Keratinocyte (primary cell): ENCODE data around the gene TYRO3. TPM values are rescaled to one million over a fixed set of nuclear protein-coding genes. Genes with fewer than 3 reads are reported as not detected.

Experiments
- DNase-seq: peaks from one replicate; pipeline ENCODE4 v3.0.0-alpha.2; 2011; ENCODE audit warnings: low read depth, missing footprints, low spot score
- FAIRE-seq: peaks from 2 replicates; lab custom pipeline; 2011; peaks lifted over from hg19 to GRCh38; lab: Jason Lieb, UNC
- H2AFZ ChIP-seq: 2 replicates; pipeline ENCODE4 v1.6.0; 2012; ENCODE audit warnings: low read length, control low read depth, inconsistent platforms; ENCODE audit not compliant: control insufficient read depth
- H3K27ac ChIP-seq: 2 replicates; pipeline ENCODE4 v1.5.1; 2011; ENCODE audit warnings: low read length; ENCODE audit not compliant: control insufficient read depth, insufficient read depth
- H3K27me3 ChIP-seq: 3 replicates; pipeline ENCODE4 v1.6.0; 2011; ENCODE audit warnings: low read length; ENCODE audit not compliant: control insufficient read depth, insufficient read depth; ENCODE audit errors: extremely low read depth
- H3K36me3 ChIP-seq, 2 experiments: 2 replicates in 1 of 2; 3 replicates in 1 of 2; pipeline ENCODE4 v1.5.1; 2011; ENCODE audit warnings: low read length in 2 of 2, mild to moderate bottlenecking in 1 of 2; ENCODE audit not compliant: control insufficient read depth in 2 of 2, insufficient read depth in 2 of 2; ENCODE audit errors: extremely low read depth in 1 of 2
- H3K4me1 ChIP-seq: 3 replicates; pipeline ENCODE4 v1.5.1; 2011; ENCODE audit warnings: low read length; ENCODE audit not compliant: control insufficient read depth, insufficient read depth; ENCODE audit errors: extremely low read depth
- H3K4me2 ChIP-seq: 3 replicates; pipeline ENCODE4 v1.6.0; 2011; ENCODE audit warnings: low read depth, low read length; ENCODE audit not compliant: control insufficient read depth, insufficient read depth; ENCODE audit errors: extremely low read depth
- H3K4me3 ChIP-seq, 3 experiments: fragments of 200-600 bp in 1 of 3; sonication (generic) in 1 of 3; 2 replicates in 2 of 3; 3 replicates in 1 of 3; pipeline ENCODE4 v1.5.1; 2011 to 2016; ENCODE audit warnings: low read length in 3 of 3, mild to moderate bottlenecking in 3 of 3, control low read depth in 2 of 3, inconsistent platforms in 1 of 3, low read depth in 1 of 3, mixed read lengths in 1 of 3, mixed run types in 1 of 3, moderate library complexity in 1 of 3; ENCODE audit not compliant: control insufficient read depth in 2 of 3, insufficient read depth in 2 of 3; ENCODE audit errors: extremely low read depth in 1 of 3
- H3K79me2 ChIP-seq: 2 replicates; pipeline ENCODE4 v1.6.0; 2012; ENCODE audit warnings: low read length; ENCODE audit not compliant: control insufficient read depth, insufficient read depth
- H3K9ac ChIP-seq: 3 replicates; pipeline ENCODE4 v1.6.0; 2011; ENCODE audit warnings: low read length; ENCODE audit not compliant: control insufficient read depth, insufficient read depth; ENCODE audit errors: extremely low read depth
- H3K9me1 ChIP-seq: 3 replicates; pipeline ENCODE4 v1.6.0; 2011; ENCODE audit warnings: low read length; ENCODE audit not compliant: control insufficient read depth, insufficient read depth; ENCODE audit errors: extremely low read depth
- H3K9me3 ChIP-seq: 2 replicates; pipeline ENCODE4 v1.5.1; 2012; ENCODE audit warnings: low read depth, low read length; ENCODE audit not compliant: control insufficient read depth
- H4K20me1 ChIP-seq: 3 replicates; pipeline ENCODE4 v1.6.0; 2011; ENCODE audit warnings: low read length; ENCODE audit not compliant: control insufficient read depth, insufficient read depth; ENCODE audit errors: extremely low read depth
- CTCF ChIP-seq, 3 experiments: IDR thresholded peaks in 1 of 3; conservative IDR thresholded peaks in 1 of 3; optimal IDR thresholded peaks in 1 of 3; 2 replicates in 2 of 3; 3 replicates in 1 of 3; pipeline versions ENCODE3 to v1.5.1; 2011; ENCODE audit warnings: low read length in 3 of 3, mild to moderate bottlenecking in 3 of 3, moderate library complexity in 2 of 3, control low read depth in 1 of 3, inconsistent platforms in 1 of 3; ENCODE audit not compliant: insufficient read depth in 2 of 3; ENCODE audit errors: extremely low read depth in 1 of 3
- EZH2 ChIP-seq: IDR thresholded peaks from one replicate; pipeline ENCODE4 v1.6.1; 2012; ENCODE audit warnings: inconsistent platforms, mild to moderate bottlenecking, low read length, moderate library complexity
- dilution Hi-C: fragments of 300-500 bp; cut with MboI; formaldehyde crosslinking; loops from one replicate; pipeline ENCODE4 v1.7.0; 2020; ENCODE audit warnings: low sequenced_read_pairs; ENCODE audit not compliant: extremely low pct_ligation_motif_present
- polyA plus RNA-seq, 5 experiments: library from polyadenylated mRNA; depleted of rRNA in 3 of 5; stranded (reverse) in 3 of 5; stranded (forward) in 1 of 5; unstranded in 1 of 5; fragments of >200 nt; gene quantifications; 1 replicate in 1 of 5; 2 replicates in 3 of 5; 3 replicates in 1 of 5; pipeline versions ENCODE4 v1.2.1 to v1.2.3, GENCODE V29; 2011 to 2012; ENCODE audit warnings: missing spikeins in 2 of 5, low read depth in 1 of 5, low replicate concordance in 1 of 5

Gene TYRO3
- polyA plus RNA-seq, 1 donor (not counting 4 experiments of a cell fraction or from before 2014, with no cell fraction given), result 9.0 TPM

GRCh38 chr15:41627203-41627602, 68.2 kb downstream of the TYRO3 start:
- Histone ChIP-seq H3K27me3 (no peaks in the 10 kb centered on the region), H3K4me1 (peaks cover 7% of the 10 kb centered on the region), H3K79me2 (no peaks in the 10 kb centered on the region), H3K9me3 (no peaks in the 10 kb centered on the region), H2AFZ (no peak overlapping the region), H3K36me3 (no peaks in the 10 kb centered on the region), H3K4me2 (no peak overlapping the region), H3K9me1 (no peaks in the 10 kb centered on the region), H4K20me1 (no peaks in the 10 kb centered on the region), H3K9ac (no peak overlapping the region), H3K27ac (no peak overlapping the region), H3K4me3 (no peak overlapping the region)
- TF ChIP-seq EZH2 (no peak), CTCF (optimal IDR thresholded peaks at IDR 0.05 in 1 of 3, IDR thresholded peaks at IDR 0.05 in 1 of 3, conservative IDR thresholded peaks at IDR 0.05 in 1 of 3; ENCODE audit: extremely low read depth in 1 of 3, insufficient read depth in 2 of 3, low read length in 3 of 3) (no peak)
- dilution Hi-C loops, result no loop called here
- DNase-seq, result no peak
- FAIRE-seq, result no peak

- H4K20me1 ChIP-seq, result no peaks in the 10 kb centered on the region
- H2AFZ ChIP-seq, result no peak overlapping the region
- no peak for TF ChIP-seq CTCF (optimal IDR thresholded peaks at IDR 0.05 in 1 of 3, IDR thresholded peaks at IDR 0.05 in 1 of 3, conservative IDR thresholded peaks at IDR 0.05 in 1 of 3; ENCODE audit: extremely low read depth in 1 of 3, insufficient read depth in 2 of 3, low read length in 3 of 3)
- no peaks in the 10 kb centered on the region for H3K9me3 ChIP-seq
- no peaks in the 10 kb centered on the region for H3K36me3 ChIP-seq
- peaks cover 8% of the 10 kb centered on the region for H3K4me1 ChIP-seq
- FAIRE-seq, result no peak
- no peaks in the 10 kb centered on the region for H3K27me3 ChIP-seq
- no peak overlapping the region for H3K27ac ChIP-seq
- dilution Hi-C loops, result no loop called here
- no peak overlapping the region for H3K4me3 ChIP-seq
- H3K9ac ChIP-seq, result no peak overlapping the region
- H3K9me1 ChIP-seq, result no peaks in the 10 kb centered on the region
- DNase-seq, result no peak
- H3K4me2 ChIP-seq, result no peak overlapping the region
- no peaks in the 10 kb centered on the region for H3K79me2 ChIP-seq
Measured at GRCh38 chr15:41629463-41629862, 70.5 kb downstream of the TYRO3 start.
